GM19351 (cell line): ENCODE measurements around the gene ACAP3.
A peak's percentile ranks its signal among the peaks of the same experiment; 100 is the strongest.

Source experiments
- ATAC-seq: cut with Tn5 transposase; IDR thresholded peaks from one replicate; pipeline ENCODE4 v1.9.1; 2021; ENCODE audit warnings: mild to moderate bottlenecking, moderate library complexity; ENCODE audit not compliant: unreplicated experiment

The ACAP3 gene

DNA sequence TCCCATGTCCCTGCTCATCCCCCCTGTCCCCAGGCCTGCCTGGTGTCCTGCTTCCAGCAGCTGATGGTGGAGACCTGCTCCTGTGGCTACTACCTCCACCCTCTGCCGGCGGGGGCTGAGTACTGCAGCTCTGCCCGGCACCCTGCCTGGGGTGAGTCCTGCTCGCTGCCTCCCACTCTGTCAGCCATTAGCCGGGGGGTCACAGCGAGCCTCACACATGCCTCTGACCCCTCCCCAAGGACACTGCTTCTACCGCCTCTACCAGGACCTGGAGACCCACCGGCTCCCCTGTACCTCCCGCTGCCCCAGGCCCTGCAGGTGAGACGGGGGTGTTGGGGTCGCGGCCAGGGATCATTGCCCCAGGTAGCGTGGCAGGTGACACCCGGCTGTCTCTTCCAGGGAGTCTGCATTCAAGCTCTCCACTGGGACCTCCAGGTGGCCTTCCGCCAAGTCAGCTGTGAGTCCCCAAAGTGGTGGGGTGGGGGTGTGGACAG is 17.4 kb downstream of the ACAP3 start:
- ATAC-seq: no peak

GRCh38 chr1:1287288-1288110 is 20.2 kb downstream of the ACAP3 start:
- no peak for ATAC-seq

GRCh38 chr1:1286313-1287261 is 21.1 kb downstream of the ACAP3 start:
- ATAC-seq: no peak

DNA sequence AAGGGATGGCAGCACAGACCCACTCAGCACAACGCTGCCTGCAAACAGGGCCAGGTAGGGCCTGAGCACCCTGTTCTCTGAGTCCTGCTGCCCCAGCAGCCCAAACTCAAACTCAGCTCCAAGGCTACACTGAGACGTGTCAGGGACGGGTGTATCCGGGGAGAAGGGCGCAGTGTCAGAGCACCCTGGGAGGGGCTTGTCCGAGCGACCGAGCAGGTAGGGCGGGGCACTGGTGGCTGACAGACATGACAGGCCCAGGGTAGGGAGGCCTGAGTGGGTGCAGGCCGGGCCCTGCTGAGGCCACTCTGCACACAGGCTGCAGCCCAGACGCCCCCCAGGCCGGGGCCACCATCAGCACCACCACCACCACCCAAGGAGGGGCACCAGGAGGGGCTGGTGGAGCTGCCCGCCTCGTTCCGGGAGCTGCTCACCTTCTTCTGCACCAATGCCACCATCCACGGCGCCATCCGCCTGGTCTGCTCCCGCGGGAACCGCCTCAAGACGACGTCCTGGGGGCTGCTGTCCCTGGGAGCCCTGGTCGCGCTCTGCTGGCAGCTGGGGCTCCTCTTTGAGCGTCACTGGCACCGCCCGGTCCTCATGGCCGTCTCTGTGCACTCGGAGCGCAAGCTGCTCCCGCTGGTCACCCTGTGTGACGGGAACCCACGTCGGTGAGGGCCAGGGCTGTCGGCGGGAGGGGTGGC is 22.0 kb downstream of the ACAP3 start:
- ATAC-seq: no peak

DNA sequence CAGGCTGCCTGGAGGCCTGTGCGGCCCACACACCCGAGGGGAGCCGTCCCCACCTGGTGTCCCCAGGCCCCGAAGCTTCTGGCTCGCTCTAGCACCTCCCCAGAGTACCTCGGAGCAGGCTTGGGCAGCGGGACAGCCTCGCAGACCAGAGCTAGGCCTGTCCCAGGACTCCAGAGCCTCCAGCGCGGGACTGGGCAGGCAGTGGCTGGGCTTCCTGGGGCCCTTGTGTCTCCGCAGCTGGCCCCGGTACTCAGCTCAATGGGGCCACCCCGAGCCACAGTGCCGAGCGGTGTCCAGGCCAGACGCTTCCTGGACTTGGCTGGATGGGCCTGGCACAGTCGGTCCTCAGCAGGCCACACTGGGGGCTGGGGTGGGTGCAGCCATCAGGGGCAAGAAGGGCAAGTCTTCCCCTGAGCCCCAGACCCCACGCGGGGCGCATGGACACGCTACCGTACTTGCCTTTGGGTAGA is 22.6 kb downstream of the ACAP3 start:
- no peak for ATAC-seq

GRCh38 chr1:1284221-1285101 is 23.3 kb downstream of the ACAP3 start:
- no peak for ATAC-seq

DNA sequence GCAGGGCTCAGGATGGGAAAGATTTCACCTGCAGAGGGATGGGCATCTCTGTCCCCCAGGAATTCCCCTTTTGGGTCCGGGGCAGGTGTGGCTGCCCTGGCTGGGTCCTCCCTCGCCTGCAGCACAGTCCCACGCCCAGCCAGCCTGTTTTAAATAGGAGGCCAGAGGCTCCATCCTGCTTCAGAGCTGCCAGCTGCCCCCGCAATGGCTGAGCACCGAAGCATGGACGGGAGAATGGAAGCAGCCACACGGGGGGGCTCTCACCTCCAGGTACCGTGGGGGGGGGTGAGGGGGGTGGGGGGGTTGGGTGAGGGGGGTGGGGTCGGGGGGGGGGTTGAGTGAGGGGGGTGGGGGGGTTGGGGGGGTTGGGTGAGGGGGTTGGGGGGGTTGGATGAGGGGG is 23.9 kb downstream of the ACAP3 start:
- no peak for ATAC-seq

DNA sequence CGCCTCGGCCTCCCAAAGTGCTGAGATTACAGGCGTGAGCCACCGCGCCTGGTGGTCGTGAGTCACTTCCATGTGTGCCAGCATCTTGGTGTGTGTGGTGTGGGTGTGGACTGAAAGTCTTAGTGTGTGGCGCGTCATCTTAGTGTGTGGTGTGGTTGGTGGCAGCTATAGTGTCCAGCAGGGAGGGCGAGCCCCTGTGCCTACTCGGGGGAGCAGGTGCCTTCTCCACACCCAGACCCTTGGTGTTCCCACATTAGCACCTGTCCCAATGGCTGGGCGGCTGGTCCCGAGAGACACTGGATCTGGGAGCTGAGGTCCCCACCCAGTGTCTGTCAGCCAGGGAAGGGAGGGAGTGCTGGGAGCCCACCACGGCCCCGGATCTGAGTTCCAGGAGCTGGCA is 24.7 kb downstream of the ACAP3 start:
- ATAC-seq: no peak

DNA sequence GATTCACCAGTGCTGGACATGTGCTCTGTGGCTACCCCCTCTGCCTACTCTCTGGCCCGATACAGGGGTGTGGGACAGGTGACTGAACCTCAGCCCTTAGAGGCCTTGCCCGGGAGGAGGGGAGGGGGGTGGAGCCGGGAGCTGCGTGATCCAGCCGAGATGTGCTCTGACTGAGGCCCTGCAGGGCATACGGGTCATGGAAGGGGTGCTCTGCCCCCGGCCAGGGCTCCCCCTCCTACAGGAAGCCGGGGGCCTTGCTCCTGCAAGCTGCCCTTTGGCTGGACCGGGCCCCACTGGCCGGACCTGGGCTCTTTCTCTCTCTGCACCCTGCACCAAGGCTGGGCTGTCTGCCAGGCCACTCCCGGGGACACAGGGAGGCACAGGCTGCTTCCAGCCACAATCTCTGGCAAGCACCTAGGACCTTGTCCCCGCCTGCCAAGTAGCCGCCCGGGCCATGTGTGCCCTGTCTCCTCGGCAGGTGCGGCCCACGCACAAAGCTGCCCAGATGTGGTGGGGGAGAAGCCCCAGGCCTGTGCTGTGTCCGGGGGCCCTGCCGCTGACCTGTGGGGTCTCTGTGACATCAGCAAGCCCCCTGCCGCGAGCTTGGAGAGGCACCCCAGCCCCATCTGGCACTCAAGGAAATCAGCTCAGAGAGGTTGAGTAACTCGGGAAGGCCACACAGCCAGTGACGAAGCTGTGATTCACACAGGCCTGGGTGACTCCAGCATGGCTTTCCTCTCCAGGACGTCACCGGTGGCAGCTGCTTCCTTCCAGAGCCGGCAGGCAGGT is 26.0 kb downstream of the ACAP3 start:
- ATAC-seq: no peak

GRCh38 chr1:1280782-1281481 is 26.8 kb downstream of the ACAP3 start:
- no peak for ATAC-seq

GRCh38 chr1:1279028-1279427 is 28.7 kb downstream of the ACAP3 start:
- no peak for ATAC-seq

DNA sequence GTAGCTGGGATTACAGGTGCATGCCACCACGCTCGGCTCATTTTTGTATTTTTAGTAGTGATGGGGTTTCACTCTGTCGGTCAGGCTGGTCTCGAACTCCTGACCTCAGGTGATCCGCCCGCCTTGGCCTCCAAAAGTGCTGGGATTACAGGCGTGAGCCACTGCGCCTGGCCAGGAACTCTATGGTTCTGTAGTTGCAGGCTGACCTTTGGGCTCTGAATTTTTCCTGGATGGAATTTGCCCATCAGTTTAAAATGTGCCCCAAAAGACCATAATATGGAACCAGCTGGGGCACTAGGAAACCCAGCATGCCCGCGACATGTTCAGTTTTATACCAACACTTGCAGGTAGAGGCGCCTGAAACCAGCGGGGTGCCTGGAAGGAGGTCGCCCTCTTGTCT is 29.1 kb downstream of the ACAP3 start:
- ATAC-seq: no peak

GRCh38 chr1:1275836-1276235 is 31.9 kb downstream of the ACAP3 start:
- no peak for ATAC-seq

GRCh38 chr1:1274931-1275431 is 32.7 kb downstream of the ACAP3 start:
- no peak for ATAC-seq

GRCh38 chr1:1274299-1274930 is 33.3 kb downstream of the ACAP3 start:
- ATAC-seq: no peak

DNA sequence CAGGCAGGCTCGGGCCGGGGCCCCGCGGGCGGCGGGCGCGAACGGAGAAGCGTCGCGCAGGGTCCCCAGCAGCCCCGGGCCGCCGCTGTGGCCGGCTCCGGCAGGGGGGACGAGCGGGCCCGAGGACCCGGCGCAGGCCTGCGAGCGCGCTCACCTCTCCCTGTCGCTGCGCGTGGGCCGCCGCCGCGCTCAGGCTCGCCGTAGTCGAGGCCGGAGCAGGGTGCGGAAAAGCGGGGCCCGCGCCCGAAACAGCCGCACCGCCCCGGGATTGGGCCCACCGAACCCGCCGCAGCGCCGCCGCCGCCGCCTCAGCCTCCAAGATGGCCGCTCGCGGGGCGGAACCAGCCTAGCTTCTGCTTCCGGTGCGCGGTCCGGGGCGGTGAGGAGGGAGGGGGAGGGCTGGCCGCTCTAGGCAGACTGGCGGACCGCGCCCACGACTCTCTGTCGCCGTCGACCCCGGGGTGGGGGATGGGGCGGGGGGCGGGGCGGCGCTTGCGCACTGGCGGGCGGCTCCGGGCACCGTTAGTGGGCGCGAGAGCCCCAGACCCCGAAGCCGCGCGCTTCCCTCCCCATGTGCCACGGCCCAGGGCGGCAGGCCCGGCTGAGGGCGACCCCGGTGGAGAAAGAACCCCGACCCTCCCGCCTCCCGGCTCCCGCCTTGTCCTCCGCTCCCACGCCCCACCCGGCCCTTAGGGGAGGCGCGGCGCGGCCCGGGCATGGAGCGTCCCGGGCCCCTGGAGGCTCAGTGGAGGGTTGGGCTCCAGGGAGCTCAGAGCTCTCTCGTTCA is 34.0 kb downstream of the ACAP3 start, which contains the start of gene UBE2J2:
TSS of gene UBE2J2 (minus strand) at position 343 of the 787 bp plus-strand sequence. CDS start 5,862 bp downstream, outside the sequence.
- peak; percentile 93 for ATAC-seq

DNA sequence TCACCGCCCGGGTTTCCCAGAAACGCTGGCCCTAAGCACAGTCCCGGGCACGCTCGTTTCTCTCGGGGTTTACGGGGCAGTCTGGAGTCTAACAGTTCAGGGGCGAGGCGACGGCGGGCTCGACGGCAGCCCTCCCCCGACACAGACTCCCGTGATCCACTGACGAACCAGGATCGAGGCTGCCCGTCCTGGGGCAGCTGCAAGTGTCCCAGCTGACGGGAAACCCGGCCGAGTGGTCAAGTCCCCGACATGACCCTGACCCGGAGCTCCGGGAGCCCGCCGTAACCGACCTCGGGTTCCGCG is 34.6 kb downstream of the ACAP3 start:
- peak; percentile 8 for ATAC-seq
